Parathyroid adenoma (tissue), 2 donors: ENCODE measurements around the gene AGR2.

Experiments
- H2AFZ ChIP-seq: fragments of 300-600 bp; sonication (generic); one replicate; pipeline ENCODE4 v1.7.0; 2017; ENCODE audit warnings: antibody characterized with exemption, mild to moderate bottlenecking
- H3K27ac ChIP-seq: fragments of 300-600 bp; sonication (generic); one replicate; pipeline ENCODE4 v1.7.0; 2017
- H3K27me3 ChIP-seq: fragments of 300-600 bp; sonication (generic); one replicate; pipeline ENCODE4 v1.7.0; 2017; ENCODE audit warnings: low read length; ENCODE audit not compliant: control insufficient read depth, insufficient read depth
- H3K36me3 ChIP-seq: fragments of 300-600 bp; sonication (generic); one replicate; pipeline ENCODE4 v1.7.0; 2017; ENCODE audit warnings: low read length; ENCODE audit not compliant: control insufficient read depth, insufficient read depth
- H3K4me1 ChIP-seq: fragments of 300-600 bp; sonication (generic); one replicate; pipeline ENCODE4 v1.7.0; 2017; ENCODE audit warnings: control low read depth
- H3K4me2 ChIP-seq: fragments of 300-600 bp; sonication (generic); one replicate; pipeline ENCODE4 v1.7.0; 2017; ENCODE audit warnings: low read length
- H3K4me3 ChIP-seq: fragments of 300-600 bp; sonication (generic); one replicate; pipeline ENCODE4 v1.7.0; 2017; ENCODE audit warnings: low read depth, low read length
- H3K79me2 ChIP-seq: fragments of 300-600 bp; sonication (generic); one replicate; pipeline ENCODE4 v1.7.0; 2017; ENCODE audit warnings: control low read depth
- H3K9ac ChIP-seq: fragments of 300-600 bp; sonication (generic); one replicate; pipeline ENCODE4 v1.7.0; 2017; ENCODE audit warnings: mild to moderate bottlenecking
- H3K9me3 ChIP-seq: fragments of 300-600 bp; sonication (generic); one replicate; pipeline ENCODE4 v1.7.0; 2017; ENCODE audit warnings: low read length; ENCODE audit not compliant: control insufficient read depth
- CTCF ChIP-seq: fragments of 300-600 bp; sonication (generic); IDR thresholded peaks from one replicate; pipeline ENCODE4 v1.7.0; 2017; ENCODE audit warnings: antibody characterized with exemption, mild to moderate bottlenecking
- donor health status: primary hyperparathyroidism.

The AGR2 gene

DNA sequence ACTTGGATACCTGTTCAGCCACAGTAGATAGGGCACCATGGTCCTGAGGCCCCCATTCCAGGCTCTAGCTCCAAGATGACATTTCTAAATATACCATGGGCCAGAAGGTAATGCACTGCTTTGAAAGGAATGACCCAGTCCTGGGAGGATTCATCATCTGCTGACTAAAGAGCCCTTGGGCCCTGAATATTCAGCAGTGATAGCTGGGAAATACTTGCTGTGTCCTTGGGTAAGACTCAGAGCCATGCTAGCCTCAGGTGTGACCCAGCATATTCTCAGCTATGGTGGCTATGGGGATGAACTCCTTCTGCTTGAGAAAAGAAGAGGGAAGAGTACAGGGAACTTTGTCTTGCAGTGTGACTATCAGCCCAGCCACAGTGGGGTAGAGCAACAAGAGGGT lies 21.3 kb upstream of the AGR2 start:
- no peaks in the 10 kb centered on the region for H3K36me3 ChIP-seq
- H3K9ac ChIP-seq: no peak overlapping the region
- H3K4me1 ChIP-seq: no peaks in the 10 kb centered on the region
- H3K9me3 ChIP-seq: no peaks in the 10 kb centered on the region
- no peaks in the 10 kb centered on the region for H3K27me3 ChIP-seq
- no peak overlapping the region for H3K4me3 ChIP-seq
- no peak overlapping the region for H2AFZ ChIP-seq
- no peak overlapping the region for H3K4me2 ChIP-seq
- no peaks in the 10 kb centered on the region for H3K79me2 ChIP-seq
- no peak overlapping the region for H3K27ac ChIP-seq
- TF ChIP-seq CTCF: no peak

DNA sequence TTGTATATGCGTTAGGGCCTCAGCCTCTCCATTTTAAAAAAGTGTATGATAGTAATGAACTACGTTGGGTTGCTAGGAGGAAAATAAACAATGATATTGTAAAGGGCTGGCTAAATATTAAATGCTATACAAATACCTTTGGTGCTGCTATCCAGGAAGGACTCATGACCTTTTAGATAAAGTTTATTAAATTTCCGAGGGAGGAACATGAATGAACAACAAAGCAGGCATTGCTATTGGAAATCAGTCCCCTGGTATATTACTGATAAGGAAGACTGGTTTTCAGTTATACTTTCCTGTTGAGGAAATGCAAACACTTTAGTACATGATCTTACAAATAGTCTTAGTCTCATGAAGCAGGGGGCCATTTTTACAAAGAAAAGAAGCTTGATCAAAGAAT lies 17.2 kb upstream of the AGR2 start:
- Histone ChIP-seq H3K9ac (no peak overlapping the region), H3K36me3 (no peaks in the 10 kb centered on the region), H2AFZ (no peak overlapping the region), H3K9me3 (no peaks in the 10 kb centered on the region), H3K4me2 (no peak overlapping the region), H3K4me1 (no peaks in the 10 kb centered on the region), H3K79me2 (no peaks in the 10 kb centered on the region), H3K27me3 (no peaks in the 10 kb centered on the region), H3K4me3 (no peak overlapping the region), H3K27ac (no peak overlapping the region)
- TF ChIP-seq CTCF: no peak

DNA sequence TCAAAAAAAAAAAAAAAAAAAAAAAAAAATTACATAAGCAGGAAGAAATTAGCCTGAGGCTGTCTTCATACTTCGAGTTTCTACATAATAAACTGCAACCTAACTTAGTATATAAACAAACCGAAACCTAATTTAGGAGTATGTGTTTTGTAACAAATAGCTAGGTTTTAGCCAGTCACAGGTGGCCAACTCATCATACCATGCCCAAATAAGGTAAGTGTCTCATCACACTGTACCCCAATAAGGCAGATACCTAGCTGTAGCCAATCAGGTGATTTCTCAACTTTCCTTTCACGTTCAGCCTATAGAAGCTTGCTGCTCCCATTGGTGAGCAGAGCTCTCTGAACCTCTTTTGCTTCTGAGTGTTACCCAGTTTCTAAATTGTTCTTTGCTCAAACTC lies 13.9 kb upstream of the AGR2 start:
- no peaks in the 10 kb centered on the region for H3K79me2 ChIP-seq
- no peak overlapping the region for H3K27ac ChIP-seq
- no peak overlapping the region for H3K4me3 ChIP-seq
- H3K27me3 ChIP-seq: no peaks in the 10 kb centered on the region
- H3K4me2 ChIP-seq: no peak overlapping the region
- TF ChIP-seq CTCF: no peak
- H3K36me3 ChIP-seq: no peaks in the 10 kb centered on the region
- H3K9ac ChIP-seq: no peak overlapping the region
- H3K9me3 ChIP-seq: no peaks in the 10 kb centered on the region
- H3K4me1 ChIP-seq: no peaks in the 10 kb centered on the region
- H2AFZ ChIP-seq: no peak overlapping the region

DNA sequence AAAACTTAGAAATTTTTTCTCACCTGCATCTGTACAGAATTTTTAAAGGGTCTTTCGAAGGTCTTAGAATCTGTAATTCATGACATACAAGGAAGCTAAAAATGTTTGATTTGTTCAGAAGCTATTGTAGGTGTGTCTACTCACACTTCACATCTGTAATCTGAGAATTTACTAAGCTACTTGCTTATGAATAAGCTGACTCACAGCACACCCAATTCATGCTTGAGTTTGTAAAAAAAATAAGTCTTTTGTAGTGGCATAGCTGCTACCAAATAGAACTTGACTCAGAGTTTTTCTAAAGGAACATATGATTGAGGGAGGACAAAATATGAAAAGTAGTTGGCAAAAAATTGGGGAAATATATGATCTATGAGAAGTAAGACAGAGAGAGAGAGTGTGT lies 12.7 kb upstream of the AGR2 start:
- Histone ChIP-seq H3K4me1 (no peaks in the 10 kb centered on the region), H3K9me3 (no peaks in the 10 kb centered on the region), H3K4me3 (no peak overlapping the region), H3K79me2 (no peaks in the 10 kb centered on the region), H3K27me3 (no peaks in the 10 kb centered on the region), H3K27ac (no peak overlapping the region), H3K4me2 (no peak overlapping the region), H3K9ac (no peak overlapping the region), H2AFZ (no peak overlapping the region), H3K36me3 (no peaks in the 10 kb centered on the region)
- no peak for TF ChIP-seq CTCF

- Histone ChIP-seq H3K27ac (no peak overlapping the region), H3K9me3 (no peaks in the 10 kb centered on the region), H3K4me2 (no peak overlapping the region), H3K9ac (no peak overlapping the region), H3K4me3 (no peak overlapping the region), H2AFZ (no peak overlapping the region), H3K4me1 (no peaks in the 10 kb centered on the region), H3K27me3 (no peaks in the 10 kb centered on the region), H3K79me2 (no peaks in the 10 kb centered on the region), H3K36me3 (no peaks in the 10 kb centered on the region)
- TF ChIP-seq CTCF: no peak
Measured at GRCh38 chr7:16816824-16817223, 12.0 kb upstream of the AGR2 start.
